CD4-positive, alpha-beta T cell (primary cell): Measurements from ENCODE around the gene DHX29. TPM values are rescaled to one million over a fixed set of nuclear protein-coding genes. Genes with fewer than 3 reads are reported as not detected.

Source experiments
- ATAC-seq: fragments of 200-7000 bp; cut with Tn5 transposase; one replicate; pipeline ENCODE4 v1.10.0; 2022; ENCODE audit warnings: mild to moderate bottlenecking; ENCODE audit not compliant: poor library complexity
- CTCF ChIA-PET: fragments of 350-600 bp; sonication (Branson Sonifier 250); formaldehyde crosslinking; loops from one replicate; lab custom pipeline; 2021; ENCODE audit warnings: antibody characterized with exemption, inconsistent platforms; lab: Charles Lee
- POLR2A ChIA-PET: fragments of 350-600 bp; sonication (Branson Sonifier 250); formaldehyde crosslinking; loops from one replicate; lab custom pipeline; 2021; ENCODE audit warnings: antibody characterized with exemption, inconsistent platforms; lab: Charles Lee
- DNase-seq, 14 experiments: peaks; one replicate each; pipeline ENCODE4 v3.0.0-alpha.2; 2013 to 2020; ENCODE audit warnings: mixed read lengths in 2 of 14
- H3K27ac ChIP-seq, 2 donors: one replicate each; pipeline versions ENCODE4 v1.5.1 to v1.7.0; 2013; ENCODE audit warnings: low read length in 2 of 2, low read depth in 1 of 2, mild to moderate bottlenecking in 1 of 2
- H3K27me3 ChIP-seq, 2 experiments: 1 replicate in 1 of 2; 2 replicates in 1 of 2; pipeline versions ENCODE4 v1.6.1 to v1.7.0; 2013; ENCODE audit warnings: low read length in 2 of 2, control low read depth in 1 of 2, mild to moderate bottlenecking in 1 of 2, moderate library complexity in 1 of 2; ENCODE audit not compliant: insufficient read depth in 2 of 2, control insufficient read depth in 1 of 2
- H3K36me3 ChIP-seq: one replicate; pipeline ENCODE4 v1.6.1; 2013; ENCODE audit warnings: low read length, control low read depth; ENCODE audit not compliant: insufficient read depth
- H3K4me1 ChIP-seq: one replicate; pipeline ENCODE4 v1.6.1; 2013; ENCODE audit warnings: low read length, control low read depth; ENCODE audit not compliant: insufficient read depth
- H3K4me3 ChIP-seq: one replicate; pipeline ENCODE4 v1.5.1; 2013; ENCODE audit warnings: mild to moderate bottlenecking, low read length, moderate library complexity
- H3K9me3 ChIP-seq, 2 experiments: 1 replicate in 1 of 2; 2 replicates in 1 of 2; pipeline versions ENCODE4 v1.6.1 to v1.7.0; 2013; ENCODE audit warnings: low read length in 2 of 2, mild to moderate bottlenecking in 2 of 2, control low read depth in 1 of 2, moderate library complexity in 1 of 2; ENCODE audit not compliant: control insufficient read depth in 1 of 2, insufficient read depth in 1 of 2
- H3K27ac Mint-ChIP-seq: one replicate; pipeline ENCODE4 v1.8.0; 2020; ENCODE audit warnings: mixed read lengths
- H3K27me3 Mint-ChIP-seq: one replicate; pipeline ENCODE4 v1.8.0; 2021; ENCODE audit warnings: mixed read lengths
- H3K36me3 Mint-ChIP-seq: one replicate; pipeline ENCODE4 v1.8.0; 2021; ENCODE audit warnings: low read depth, mixed read lengths
- H3K4me1 Mint-ChIP-seq: one replicate; pipeline ENCODE4 v1.8.0; 2021; ENCODE audit warnings: low read depth, mixed read lengths
- H3K4me3 Mint-ChIP-seq: one replicate; pipeline ENCODE4 v1.8.0; 2020; ENCODE audit warnings: mild to moderate bottlenecking, mixed read lengths
- H3K9me3 Mint-ChIP-seq: one replicate; pipeline ENCODE4 v1.8.0; 2020; ENCODE audit warnings: mixed read lengths
- intact Hi-C, 2 experiments: fragments of 100-400 bp; cut with DNase I in 1 of 2; cut with micrococcal nuclease in 1 of 2; formaldehyde crosslinking; loops; one replicate each; pipeline versions ENCODE4 v1.15.1 to v1.9.0; 2023 to 2025; cut with DNase I, micrococcal nuclease
- polyA plus RNA-seq, 2 donors: library from polyadenylated mRNA; unstranded; fragments of 120-200 nt; gene quantifications; one replicate each; pipeline ENCODE4 v1.2.1, GENCODE V29; 2013
- total RNA-seq, 174 experiments: library from RNA in 2 of 174; stranded (reverse) in 2 of 174; gene quantifications; one replicate each; pipeline ENCODE4 v1.2.3 and lab custom pipeline; 2021 to 2026
- TF ChIP-seq, protein P1 (sequence below): fragments of 200-600 bp; IDR thresholded peaks from one replicate; pipeline ENCODE4 v1.8.0; 2022; ENCODE audit warnings: antibody characterized with exemption, mild to moderate bottlenecking

The DHX29 gene, protein sequence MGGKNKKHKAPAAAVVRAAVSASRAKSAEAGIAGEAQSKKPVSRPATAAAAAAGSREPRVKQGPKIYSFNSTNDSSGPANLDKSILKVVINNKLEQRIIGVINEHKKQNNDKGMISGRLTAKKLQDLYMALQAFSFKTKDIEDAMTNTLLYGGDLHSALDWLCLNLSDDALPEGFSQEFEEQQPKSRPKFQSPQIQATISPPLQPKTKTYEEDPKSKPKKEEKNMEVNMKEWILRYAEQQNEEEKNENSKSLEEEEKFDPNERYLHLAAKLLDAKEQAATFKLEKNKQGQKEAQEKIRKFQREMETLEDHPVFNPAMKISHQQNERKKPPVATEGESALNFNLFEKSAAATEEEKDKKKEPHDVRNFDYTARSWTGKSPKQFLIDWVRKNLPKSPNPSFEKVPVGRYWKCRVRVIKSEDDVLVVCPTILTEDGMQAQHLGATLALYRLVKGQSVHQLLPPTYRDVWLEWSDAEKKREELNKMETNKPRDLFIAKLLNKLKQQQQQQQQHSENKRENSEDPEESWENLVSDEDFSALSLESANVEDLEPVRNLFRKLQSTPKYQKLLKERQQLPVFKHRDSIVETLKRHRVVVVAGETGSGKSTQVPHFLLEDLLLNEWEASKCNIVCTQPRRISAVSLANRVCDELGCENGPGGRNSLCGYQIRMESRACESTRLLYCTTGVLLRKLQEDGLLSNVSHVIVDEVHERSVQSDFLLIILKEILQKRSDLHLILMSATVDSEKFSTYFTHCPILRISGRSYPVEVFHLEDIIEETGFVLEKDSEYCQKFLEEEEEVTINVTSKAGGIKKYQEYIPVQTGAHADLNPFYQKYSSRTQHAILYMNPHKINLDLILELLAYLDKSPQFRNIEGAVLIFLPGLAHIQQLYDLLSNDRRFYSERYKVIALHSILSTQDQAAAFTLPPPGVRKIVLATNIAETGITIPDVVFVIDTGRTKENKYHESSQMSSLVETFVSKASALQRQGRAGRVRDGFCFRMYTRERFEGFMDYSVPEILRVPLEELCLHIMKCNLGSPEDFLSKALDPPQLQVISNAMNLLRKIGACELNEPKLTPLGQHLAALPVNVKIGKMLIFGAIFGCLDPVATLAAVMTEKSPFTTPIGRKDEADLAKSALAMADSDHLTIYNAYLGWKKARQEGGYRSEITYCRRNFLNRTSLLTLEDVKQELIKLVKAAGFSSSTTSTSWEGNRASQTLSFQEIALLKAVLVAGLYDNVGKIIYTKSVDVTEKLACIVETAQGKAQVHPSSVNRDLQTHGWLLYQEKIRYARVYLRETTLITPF (N-terminal part only)
- total RNA-seq (10 to 100 TPM; 13.8 to 17.9 TPM), total RNA-seq (lab: John Stamatoyannopoulos, UW) (34.8 to 91.6 (median 60.5) reads per million in 172 experiments)
- polyA plus RNA-seq (2013, experiment 1 of 2) = 15.2 TPM
- polyA plus RNA-seq (2013, experiment 2 of 2) = 18.0 TPM

DNA sequence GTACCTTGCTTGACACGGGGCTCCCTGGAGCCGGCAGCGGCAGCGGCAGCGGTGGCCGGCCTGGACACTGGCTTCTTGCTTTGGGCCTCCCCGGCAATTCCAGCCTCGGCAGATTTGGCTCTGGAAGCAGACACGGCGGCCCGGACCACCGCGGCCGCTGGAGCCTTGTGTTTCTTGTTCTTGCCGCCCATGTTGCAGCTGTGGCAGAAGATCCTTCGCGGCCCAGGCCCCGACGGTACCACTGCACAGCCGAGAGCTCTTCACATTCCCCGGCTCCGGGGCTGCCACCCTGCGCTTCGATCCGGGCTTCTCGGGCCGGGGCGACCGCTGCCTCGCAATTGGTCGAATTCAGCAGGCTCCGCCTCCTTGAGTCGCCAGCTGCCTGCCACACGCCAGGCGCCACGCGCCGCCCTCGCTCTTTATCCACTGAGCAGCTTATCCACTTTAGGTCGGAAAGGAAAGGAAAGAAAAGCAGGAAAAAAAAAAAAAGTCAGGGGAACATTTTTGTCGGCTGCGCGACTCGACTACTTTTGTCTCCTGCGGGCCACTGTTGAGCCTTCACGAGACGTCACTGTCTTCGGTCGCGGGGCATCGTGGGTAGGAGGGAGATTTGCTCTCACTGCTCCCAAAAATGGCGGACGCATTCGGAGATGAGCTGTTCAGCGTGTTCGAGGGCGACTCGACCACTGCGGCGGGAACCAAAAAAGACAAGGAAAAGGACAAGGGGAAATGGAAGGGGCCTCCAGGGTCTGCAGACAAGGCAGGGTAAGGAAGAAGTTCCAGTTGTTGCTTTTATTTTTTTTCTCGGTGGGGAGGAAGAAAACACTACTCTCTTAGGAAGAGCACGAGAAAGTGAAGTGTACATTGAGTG, at the start of gene DHX29, which contains the start of gene MTREX:
Gene DHX29 (minus strand): TSS at position 312 of the 871 bp plus-strand sequence. CDS start 121 bp downstream, at position 191.
Gene MTREX (plus strand): TSS at position 607 of the 871 bp plus-strand sequence. CDS start 25 bp downstream, at position 632.
- no peaks in the 10 kb centered on the region for H3K36me3 ChIP-seq
- peaks cover 20% of the 10 kb centered on the region for H3K36me3 Mint-ChIP-seq
- H3K27ac ChIP-seq = peak within 1 kb of the TSS; percentile 88 to 90
- H3K4me3 ChIP-seq = peak within 1 kb of the TSS; percentile 94
- no peak within 1 kb of the TSS for H3K27ac Mint-ChIP-seq
- H3K4me1 ChIP-seq = peaks cover 29% of the 10 kb centered on the region
- peak; percentile 90 for ATAC-seq
- intact Hi-C loops = loop anchor here (2.0 to 10.0 kb wide), 8 partner anchors 17 to 1865 kb away; partner anchors contain the start of genes CDC20B (in 1 of the 2), GPBP1 (in 1 of the 2), GZMA (in 1 of the 2) and SLC38A9 (in 1 of the 2)
- H3K27me3 Mint-ChIP-seq = no peaks in the 10 kb centered on the region
- H3K4me3 Mint-ChIP-seq = no peak within 1 kb of the TSS
- CTCF ChIA-PET = interaction anchor here (0.6 to 1.3 kb wide), 2 partner anchors 21 to 790 kb away, joined by 3 read pairs; partner anchors contain the start of gene SNX18
- POLR2A ChIA-PET = interaction anchor here (0.6 to 2.6 kb wide), 23 partner anchors 8 to 1866 kb away, joined by 3 to 27 read pairs (median 4); partner anchors contain the start of genes GPBP1, GPX8 and IL6ST
- H3K9me3 ChIP-seq = no peaks in the 10 kb centered on the region
- DNase-seq = peak; percentile 79 to 93 (median 83)
- H3K4me1 Mint-ChIP-seq = peaks cover 35% of the 10 kb centered on the region
- H3K27me3 ChIP-seq = no peaks in the 10 kb centered on the region
- TF ChIP-seq, protein P1, sequence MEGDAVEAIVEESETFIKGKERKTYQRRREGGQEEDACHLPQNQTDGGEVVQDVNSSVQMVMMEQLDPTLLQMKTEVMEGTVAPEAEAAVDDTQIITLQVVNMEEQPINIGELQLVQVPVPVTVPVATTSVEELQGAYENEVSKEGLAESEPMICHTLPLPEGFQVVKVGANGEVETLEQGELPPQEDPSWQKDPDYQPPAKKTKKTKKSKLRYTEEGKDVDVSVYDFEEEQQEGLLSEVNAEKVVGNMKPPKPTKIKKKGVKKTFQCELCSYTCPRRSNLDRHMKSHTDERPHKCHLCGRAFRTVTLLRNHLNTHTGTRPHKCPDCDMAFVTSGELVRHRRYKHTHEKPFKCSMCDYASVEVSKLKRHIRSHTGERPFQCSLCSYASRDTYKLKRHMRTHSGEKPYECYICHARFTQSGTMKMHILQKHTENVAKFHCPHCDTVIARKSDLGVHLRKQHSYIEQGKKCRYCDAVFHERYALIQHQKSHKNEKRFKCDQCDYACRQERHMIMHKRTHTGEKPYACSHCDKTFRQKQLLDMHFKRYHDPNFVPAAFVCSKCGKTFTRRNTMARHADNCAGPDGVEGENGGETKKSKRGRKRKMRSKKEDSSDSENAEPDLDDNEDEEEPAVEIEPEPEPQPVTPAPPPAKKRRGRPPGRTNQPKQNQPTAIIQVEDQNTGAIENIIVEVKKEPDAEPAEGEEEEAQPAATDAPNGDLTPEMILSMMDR = no peak
- no peaks in the 10 kb centered on the region for H3K9me3 Mint-ChIP-seq

DNA sequence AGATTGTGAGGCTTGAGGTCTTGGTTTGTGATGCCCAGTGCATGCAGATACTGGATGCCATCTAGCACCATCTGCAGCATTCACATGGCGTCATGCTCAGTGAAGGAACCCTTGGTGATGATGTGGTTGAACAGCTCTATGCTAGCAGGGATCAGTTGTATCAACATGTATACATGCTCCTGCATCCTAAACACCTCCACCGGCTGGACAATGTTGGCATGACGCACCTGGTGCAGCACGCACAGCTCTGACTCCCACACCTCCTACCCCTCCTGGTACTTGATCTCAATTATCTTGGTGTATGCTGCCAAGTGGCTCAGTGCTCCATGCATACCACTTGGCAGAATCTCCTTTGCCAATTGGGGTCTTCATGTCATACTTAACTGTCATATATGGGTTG, 49.4 kb upstream of the DHX29 start:
- TF ChIP-seq, protein P1 = no peak
- H3K27me3 ChIP-seq = no peaks in the 10 kb centered on the region
- H3K4me1 Mint-ChIP-seq = no peaks in the 10 kb centered on the region
- H3K9me3 ChIP-seq = no peaks in the 10 kb centered on the region
- intact Hi-C loops = no loop called here
- ChIA-PET CTCF (no interaction called here), POLR2A (no interaction called here)
- H3K27ac ChIP-seq = no peak overlapping the region
- no peaks in the 10 kb centered on the region for H3K9me3 Mint-ChIP-seq
- no peak overlapping the region for H3K27ac Mint-ChIP-seq
- H3K36me3 Mint-ChIP-seq = peaks cover 82% of the 10 kb centered on the region
- no peaks in the 10 kb centered on the region for H3K4me1 ChIP-seq
- H3K27me3 Mint-ChIP-seq = no peaks in the 10 kb centered on the region
- DNase-seq = no peak
- ATAC-seq = no peak
- H3K36me3 ChIP-seq = peaks cover 84% of the 10 kb centered on the region
- H3K4me3 ChIP-seq = no peak overlapping the region
- no peak overlapping the region for H3K4me3 Mint-ChIP-seq
